Measurements from ENCODE around the gene LILRA2.

GRCh38 chr19:54534156-54534555 is 39.4 kb upstream of the LILRA2 start:
- no peak for TF ChIP-seq CTCF (optimal IDR thresholded peaks at IDR 0.05 in 1 of 3, IDR thresholded peaks at IDR 0.05 in 1 of 3, conservative IDR thresholded peaks at IDR 0.05 in 1 of 3; ENCODE audit: extremely low read depth in 1 of 3, insufficient read depth in 2 of 3, low read length in 3 of 3)
- TF ChIP-seq EZH2 (IDR thresholded peaks at IDR 0.05; ENCODE audit: low read length), result no peak
